A673 (cell line): ENCODE results near the gene PRRC2B.

ENCODE experiments used
- CTCF ChIP-seq: fragments of 300-800, 200-600 bp; sonication (generic); conservative IDR thresholded peaks from 2 replicates; pipeline ENCODE4 v1.5.1; 2017; ENCODE audit warnings: low read depth, mild to moderate bottlenecking, antibody characterized with exemption, low read length, moderate library complexity, mixed read lengths
- EZH2 ChIP-seq: fragments of 200-600 bp; sonication (generic); IDR thresholded peaks from 2 replicates; pipeline ENCODE4 v1.6.1; 2017; ENCODE audit warnings: borderline replicate concordance, low read depth, mild to moderate bottlenecking, mixed read lengths, antibody characterized with exemption, low read length; ENCODE audit not compliant: poor library complexity, severe bottlenecking

DNA sequence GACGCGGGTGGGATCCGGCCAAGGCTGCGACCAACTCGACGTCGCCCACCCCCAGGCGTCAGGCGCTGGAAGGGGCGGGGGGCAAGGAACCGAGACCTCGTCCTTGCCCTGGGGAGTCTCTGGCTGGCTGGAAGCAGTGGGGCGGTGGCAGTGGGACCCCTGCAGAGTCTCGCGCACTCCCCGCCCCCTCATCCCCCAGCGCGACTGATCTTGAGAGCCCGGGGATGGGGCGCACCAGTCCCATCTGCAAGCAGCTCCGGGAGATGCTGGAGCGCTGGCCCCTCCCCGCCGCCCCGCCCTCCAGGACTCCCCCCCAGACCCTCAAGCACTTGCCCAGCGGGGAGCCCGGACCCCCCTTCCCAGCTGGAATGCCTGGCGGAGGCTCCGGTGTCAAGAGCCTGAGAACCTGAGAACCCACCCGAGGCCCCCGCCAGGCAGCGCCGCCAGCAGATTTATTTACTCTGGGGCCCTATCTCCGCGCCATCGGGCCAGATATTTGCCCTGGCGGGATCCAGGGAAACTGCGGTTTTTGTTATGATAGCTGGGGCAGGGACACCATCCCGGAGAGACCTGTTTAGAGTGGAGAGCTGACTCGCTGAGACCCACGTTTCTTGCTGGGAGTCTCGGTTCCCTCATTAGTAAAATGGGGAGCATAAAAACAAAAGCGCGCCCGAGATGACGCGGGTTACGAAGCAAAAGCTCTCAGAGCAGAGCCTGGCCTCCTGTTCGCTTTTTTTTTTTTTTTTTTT is 152.6 kb downstream of the PRRC2B start:
- TF ChIP-seq CTCF (no peak), EZH2 (no peak)
